OCI-LY1 (cell line): ENCODE measurements around the gene PTPN21.

Experiments used
- H2AFZ ChIP-seq: fragments of 200-600 bp; sonication (generic), shearing (Covaris generic); 2 replicates; pipeline ENCODE4 v1.6.0; 2014; ENCODE audit warnings: antibody characterized with exemption, mild to moderate bottlenecking, low read length
- H3F3A ChIP-seq: fragments of 200-600 bp; sonication (generic), shearing (Covaris generic); 2 replicates; pipeline ENCODE4 v1.6.0; 2014; ENCODE audit warnings: mild to moderate bottlenecking, antibody characterized with exemption, low read length, moderate library complexity; ENCODE audit not compliant: insufficient read depth
- H3K27ac ChIP-seq: fragments of 200-600 bp; sonication (generic); 2 replicates; pipeline ENCODE4 v1.5.1; 2014; ENCODE audit warnings: low read length, mixed run types, mild to moderate bottlenecking, low read depth; ENCODE audit not compliant: poor library complexity, severe bottlenecking
- H3K27me3 ChIP-seq: fragments of 200-600 bp; sonication (generic); 2 replicates; pipeline ENCODE4 v1.6.0; 2014; ENCODE audit warnings: antibody characterized with exemption, mild to moderate bottlenecking, low read length, moderate library complexity; ENCODE audit not compliant: insufficient read depth
- H3K36me3 ChIP-seq: fragments of 200-600 bp; sonication (generic); 2 replicates; pipeline ENCODE4 v1.6.1; 2014; ENCODE audit warnings: mild to moderate bottlenecking, antibody characterized with exemption, low read length, moderate library complexity, mixed read lengths; ENCODE audit not compliant: insufficient read depth
- H3K4me1 ChIP-seq: fragments of 200-600 bp; sonication (generic); 2 replicates; pipeline ENCODE4 v1.5.1; 2014; ENCODE audit warnings: mild to moderate bottlenecking, low read length, moderate library complexity; ENCODE audit not compliant: insufficient read depth, severe bottlenecking
- H3K4me2 ChIP-seq: fragments of 200-600 bp; sonication (generic), shearing (Covaris generic); 2 replicates; pipeline ENCODE4 v1.6.1; 2014; ENCODE audit warnings: low read length
- H3K4me3 ChIP-seq: fragments of 200-600 bp; sonication (generic); 2 replicates; pipeline ENCODE4 v1.5.1; 2014; ENCODE audit warnings: low read length, low read depth, mild to moderate bottlenecking, mixed read lengths; ENCODE audit not compliant: poor library complexity, severe bottlenecking
- H3K79me2 ChIP-seq: fragments of 200-600 bp; shearing (Covaris generic); 2 replicates; pipeline ENCODE4 v1.6.1; 2016; ENCODE audit warnings: mixed run types, low read length, mixed read lengths; ENCODE audit not compliant: insufficient read depth
- H3K9ac ChIP-seq: fragments of 200-600 bp; sonication (generic), shearing (Covaris generic); 2 replicates; pipeline ENCODE4 v1.6.1; 2014; ENCODE audit warnings: mild to moderate bottlenecking, low read length, mixed read lengths
- H3K9me2 ChIP-seq: fragments of 200-600 bp; sonication (generic), shearing (Covaris generic); 2 replicates; pipeline ENCODE4 v1.6.1; 2014; ENCODE audit warnings: low read depth, mild to moderate bottlenecking, low read length, mixed read lengths
- H3K9me3 ChIP-seq: fragments of 200-600 bp; shearing (Covaris generic); 2 replicates; pipeline ENCODE4 v1.6.1; 2014; ENCODE audit warnings: low read length, mixed read lengths
- H4K20me1 ChIP-seq: fragments of 200-600 bp; sonication (generic), shearing (Covaris generic); 2 replicates; pipeline ENCODE4 v1.6.0; 2016; ENCODE audit warnings: mild to moderate bottlenecking, low read length; ENCODE audit not compliant: insufficient read depth
- CTCF ChIP-seq: fragments of 200-600 bp; sonication (generic), shearing (Covaris generic); IDR thresholded peaks from 2 replicates; pipeline ENCODE4 v1.5.1; 2017; ENCODE audit warnings: mild to moderate bottlenecking, antibody characterized with exemption, low read length, moderate library complexity, mixed read lengths
- EZH2 ChIP-seq: fragments of 200-600 bp; sonication (generic), shearing (Covaris generic); IDR thresholded peaks from 2 replicates; pipeline ENCODE4 v1.8.0; 2017; ENCODE audit warnings: borderline replicate concordance, mixed run types, mild to moderate bottlenecking, antibody characterized with exemption, low read length, moderate library complexity, mixed read lengths

PTPN21 gene

GRCh38 chr14:88556581-88556980, 1.8 kb upstream of the PTPN21 start:
- H3K4me3 ChIP-seq = no peak overlapping the region
- H3K9me3 ChIP-seq = no peaks in the 10 kb centered on the region
- no peak overlapping the region for H3K9ac ChIP-seq
- H2AFZ ChIP-seq = no peak overlapping the region
- TF ChIP-seq EZH2 = no peak
- TF ChIP-seq CTCF = no peak
- H3F3A ChIP-seq = no peaks in the 10 kb centered on the region
- H3K36me3 ChIP-seq = no peaks in the 10 kb centered on the region
- no peaks in the 10 kb centered on the region for H4K20me1 ChIP-seq
- no peaks in the 10 kb centered on the region for H3K79me2 ChIP-seq
- H3K4me2 ChIP-seq = no peak overlapping the region
- peaks cover 5% of the 10 kb centered on the region for H3K4me1 ChIP-seq
- H3K27ac ChIP-seq = no peak overlapping the region
- H3K9me2 ChIP-seq = no peaks in the 10 kb centered on the region
- no peaks in the 10 kb centered on the region; the same call in 1 of the 2 replicates for H3K27me3 ChIP-seq

- Histone ChIP-seq H3K27ac (no peak overlapping the region), H3K9me3 (no peaks in the 10 kb centered on the region), H3K9ac (no peak overlapping the region; the same call in 1 of the 2 replicates), H3F3A (no peaks in the 10 kb centered on the region), H3K9me2 (no peaks in the 10 kb centered on the region), H3K27me3 (no peaks in the 10 kb centered on the region; the same call in 1 of the 2 replicates), H3K4me3 (peak overlapping the region; percentile 63), H4K20me1 (no peaks in the 10 kb centered on the region), H3K4me1 (peaks cover 5% of the 10 kb centered on the region), H3K36me3 (no peaks in the 10 kb centered on the region), H3K79me2 (no peaks in the 10 kb centered on the region), H2AFZ (no peak overlapping the region), H3K4me2 (peak overlapping the region; percentile 81)
- no peak for TF ChIP-seq CTCF
These were observed 836 bp downstream of the PTPN21 start for GRCh38 chr14:88553886-88554456.

- Histone ChIP-seq H3K36me3 (no peaks in the 10 kb centered on the region), H3K4me1 (peaks cover 5% of the 10 kb centered on the region), H2AFZ (no peak overlapping the region), H3K79me2 (no peaks in the 10 kb centered on the region), H3K27ac (no peak overlapping the region), H3K4me3 (no peak overlapping the region), H4K20me1 (no peaks in the 10 kb centered on the region), H3K9me2 (no peaks in the 10 kb centered on the region), H3K9me3 (no peaks in the 10 kb centered on the region), H3K27me3 (peaks cover 6% of the 10 kb centered on the region; the same call in 1 of the 2 replicates), H3K9ac (no peak overlapping the region), H3K4me2 (no peak overlapping the region), H3F3A (no peaks in the 10 kb centered on the region)
- TF ChIP-seq EZH2 (no peak), CTCF (no peak)
These were observed 1.9 kb downstream of the PTPN21 start for GRCh38 chr14:88552876-88553275.
